Activated naive CD8-positive, alpha-beta T cell (primary cell): ENCODE data around the gene CYRIA.

Experiments used
- H3K27ac Mint-ChIP-seq: one replicate; pipeline ENCODE4 v1.8.0; 2021; ENCODE audit warnings: mixed read lengths
- H3K27me3 Mint-ChIP-seq: one replicate; pipeline ENCODE4 v1.8.0; 2021; ENCODE audit warnings: mixed read lengths
- H3K36me3 Mint-ChIP-seq: one replicate; pipeline ENCODE4 v1.8.0; 2021; ENCODE audit warnings: mixed read lengths
- H3K4me1 Mint-ChIP-seq: one replicate; pipeline ENCODE4 v1.8.0; 2021; ENCODE audit warnings: low read depth, mixed read lengths
- H3K4me3 Mint-ChIP-seq: one replicate; pipeline ENCODE4 v1.8.0; 2021; ENCODE audit warnings: mild to moderate bottlenecking, mixed read lengths
- H3K9me3 Mint-ChIP-seq: one replicate; pipeline ENCODE4 v1.8.0; 2021; ENCODE audit warnings: low read depth, mixed read lengths

CYRIA gene

DNA sequence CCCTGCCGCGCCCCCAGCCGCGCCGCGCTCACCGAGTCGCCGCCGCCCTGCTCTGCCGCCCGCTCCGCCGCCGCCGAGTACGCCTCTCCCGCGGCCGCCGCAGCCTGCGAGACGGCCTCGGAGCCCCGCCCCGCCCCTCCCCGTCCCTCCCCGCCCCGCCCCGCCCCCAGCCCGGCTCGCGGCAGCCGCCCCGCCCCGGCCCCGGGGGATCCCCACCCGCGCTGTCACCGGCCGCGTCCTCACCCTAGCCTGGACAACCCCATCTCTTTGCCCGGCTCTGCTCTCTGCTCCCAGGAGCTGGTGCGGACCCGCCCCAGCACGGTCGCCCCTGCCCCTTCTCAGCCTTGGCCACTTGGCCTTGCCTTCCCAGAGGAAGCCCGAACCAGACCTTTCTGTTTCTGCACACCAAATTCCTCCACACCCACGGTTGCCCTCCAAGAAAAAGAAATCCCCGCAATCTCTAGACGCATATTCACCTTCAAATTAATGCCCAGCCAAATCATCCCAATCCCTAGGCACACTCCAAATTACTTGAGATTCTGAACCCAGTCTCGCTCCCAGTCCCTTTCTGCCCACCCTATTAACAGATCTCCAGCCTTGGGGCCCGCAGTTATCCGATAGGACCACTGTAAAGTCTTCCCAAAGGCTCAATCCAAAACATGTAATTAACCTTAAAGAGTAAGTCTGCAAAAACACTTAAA is at the start of gene CYRIA:
TSS of gene CYRIA (minus strand) at position 87 of the 701 bp plus-strand sequence. CDS start 77,715 bp downstream, outside the sequence.
- Mint-ChIP-seq H3K36me3 (no peaks in the 10 kb centered on the region), H3K4me1 (peaks cover 17% of the 10 kb centered on the region), H3K27me3 (peaks cover 35% of the 10 kb centered on the region), H3K9me3 (no peaks in the 10 kb centered on the region), H3K27ac (no peak within 1 kb of the TSS), H3K4me3 (peak within 1 kb of the TSS; percentile 75)

- H3K4me3 Mint-ChIP-seq = no peak overlapping the region
- no peaks in the 10 kb centered on the region for H3K36me3 Mint-ChIP-seq
- no peak overlapping the region for H3K27ac Mint-ChIP-seq
- no peaks in the 10 kb centered on the region for H3K9me3 Mint-ChIP-seq
- H3K4me1 Mint-ChIP-seq = no peaks in the 10 kb centered on the region
- peaks cover 4% of the 10 kb centered on the region for H3K27me3 Mint-ChIP-seq
These were observed 47.4 kb upstream of the CYRIA start for GRCh38 chr2:16713011-16713423.

GRCh38 chr2:16709769-16710168 is 44.1 kb upstream of the CYRIA start:
- Mint-ChIP-seq H3K9me3 (no peaks in the 10 kb centered on the region), H3K27ac (no peak overlapping the region)

DNA sequence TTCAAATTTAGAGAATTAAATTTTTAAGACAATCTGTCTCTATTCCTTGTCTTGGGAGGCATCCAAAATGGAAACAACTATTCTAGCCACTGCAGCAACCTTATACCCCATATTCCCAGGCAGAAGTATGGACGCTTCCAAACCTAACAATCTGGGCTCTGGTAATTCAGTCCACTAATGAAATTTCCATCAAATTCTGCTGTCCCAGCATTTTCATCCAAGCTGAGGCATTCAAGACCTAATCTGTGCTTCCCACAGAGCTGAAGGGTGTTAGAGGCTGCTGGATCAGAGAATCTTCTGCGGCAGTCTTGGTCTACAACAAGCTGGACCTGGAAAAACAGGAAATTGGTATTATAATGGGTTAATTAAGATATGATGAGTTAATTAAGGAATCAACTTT is 42.5 kb upstream of the CYRIA start:
- no peak overlapping the region for H3K4me3 Mint-ChIP-seq

More at GRCh38 chr2:16709769-16710168, 44.1 kb upstream of the CYRIA start:
- Mint-ChIP-seq H3K4me3 (no peak overlapping the region), H3K27me3 (peaks cover 6% of the 10 kb centered on the region), H3K4me1 (no peaks in the 10 kb centered on the region), H3K36me3 (no peaks in the 10 kb centered on the region)

GRCh38 chr2:16707014-16707623 is 41.5 kb upstream of the CYRIA start:
- H3K27ac Mint-ChIP-seq = no peak overlapping the region
- H3K9me3 Mint-ChIP-seq = no peaks in the 10 kb centered on the region
- no peaks in the 10 kb centered on the region for H3K36me3 Mint-ChIP-seq
- H3K4me3 Mint-ChIP-seq = no peak overlapping the region
- peaks cover 3% of the 10 kb centered on the region for H3K27me3 Mint-ChIP-seq
- no peaks in the 10 kb centered on the region for H3K4me1 Mint-ChIP-seq

More for the DNA sequence above, 42.5 kb upstream of the CYRIA start:
- peaks cover 3% of the 10 kb centered on the region for H3K27me3 Mint-ChIP-seq
- no peak overlapping the region for H3K27ac Mint-ChIP-seq
- H3K36me3 Mint-ChIP-seq = no peaks in the 10 kb centered on the region
- H3K4me1 Mint-ChIP-seq = no peaks in the 10 kb centered on the region
- no peaks in the 10 kb centered on the region for H3K9me3 Mint-ChIP-seq

DNA sequence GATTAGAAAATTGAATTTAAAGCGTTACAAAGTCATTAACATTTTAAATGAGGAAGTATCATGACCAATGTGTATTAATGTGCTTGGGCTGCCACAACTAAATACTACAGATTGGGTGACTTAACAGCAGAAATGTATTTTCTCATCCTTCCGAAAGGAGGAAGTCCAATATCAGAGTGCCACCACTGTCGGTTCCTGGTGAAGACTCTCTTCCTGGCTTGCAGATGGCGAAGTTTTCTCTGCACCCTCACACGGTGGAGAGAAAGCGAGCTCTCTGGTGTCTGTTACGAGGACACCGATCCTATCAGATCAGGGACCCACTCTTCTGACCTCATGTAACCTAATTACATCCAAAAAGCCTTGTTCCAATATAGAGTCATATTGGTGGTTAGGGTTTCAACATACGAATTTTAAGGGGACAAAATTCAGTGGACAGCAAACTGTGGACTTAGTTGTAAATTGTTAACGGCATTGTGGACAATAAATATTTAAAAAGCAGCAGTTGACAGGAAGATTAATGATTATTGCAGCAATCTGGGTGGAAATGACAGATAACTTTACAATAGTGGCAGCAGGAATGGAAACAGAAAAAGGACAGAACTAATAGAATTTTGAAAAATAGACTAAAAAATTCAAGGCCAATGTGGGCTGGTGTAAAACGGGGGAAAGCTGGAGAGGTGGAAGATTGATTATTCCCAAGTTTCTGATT is 35.1 kb upstream of the CYRIA start:
- Mint-ChIP-seq H3K4me1 (no peaks in the 10 kb centered on the region), H3K4me3 (no peak overlapping the region), H3K27me3 (peaks cover 3% of the 10 kb centered on the region), H3K9me3 (no peaks in the 10 kb centered on the region), H3K27ac (no peak overlapping the region), H3K36me3 (no peaks in the 10 kb centered on the region)

- H3K27me3 Mint-ChIP-seq = peaks cover 9% of the 10 kb centered on the region
- H3K4me1 Mint-ChIP-seq = no peaks in the 10 kb centered on the region
- H3K4me3 Mint-ChIP-seq = no peak overlapping the region
- H3K9me3 Mint-ChIP-seq = no peaks in the 10 kb centered on the region
- H3K36me3 Mint-ChIP-seq = no peaks in the 10 kb centered on the region
- H3K27ac Mint-ChIP-seq = no peak overlapping the region
These were observed 28.2 kb upstream of the CYRIA start for GRCh38 chr2:16693854-16694253.

- Mint-ChIP-seq H3K27me3 (peaks cover 11% of the 10 kb centered on the region), H3K9me3 (no peaks in the 10 kb centered on the region), H3K27ac (no peak overlapping the region), H3K4me3 (no peak overlapping the region), H3K36me3 (no peaks in the 10 kb centered on the region), H3K4me1 (no peaks in the 10 kb centered on the region)
These were observed 25.6 kb upstream of the CYRIA start for GRCh38 chr2:16691261-16691660.

DNA sequence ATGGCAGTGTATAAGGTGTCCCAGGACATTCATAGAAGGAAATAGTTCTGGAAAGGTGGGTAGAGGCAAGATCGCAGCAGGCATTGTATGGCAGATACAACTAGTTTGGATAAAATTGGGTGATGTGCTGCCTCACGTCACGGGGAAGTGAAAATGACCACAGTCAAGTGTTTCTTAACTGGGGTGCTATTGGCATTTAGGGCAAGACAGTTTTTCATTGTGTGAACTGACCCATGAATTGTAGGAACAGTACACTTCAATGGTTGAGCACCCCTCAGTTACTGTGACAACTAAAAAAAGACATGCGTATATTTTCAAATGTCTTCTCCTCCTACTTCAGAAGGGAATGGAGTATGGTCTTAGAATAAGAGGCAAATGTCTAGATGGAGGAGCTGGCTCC is 22.3 kb upstream of the CYRIA start:
- H3K27ac Mint-ChIP-seq = no peak overlapping the region
- no peaks in the 10 kb centered on the region for H3K9me3 Mint-ChIP-seq
- H3K27me3 Mint-ChIP-seq = peaks cover 11% of the 10 kb centered on the region
- no peak overlapping the region for H3K4me3 Mint-ChIP-seq
- no peaks in the 10 kb centered on the region for H3K4me1 Mint-ChIP-seq
- H3K36me3 Mint-ChIP-seq = no peaks in the 10 kb centered on the region

DNA sequence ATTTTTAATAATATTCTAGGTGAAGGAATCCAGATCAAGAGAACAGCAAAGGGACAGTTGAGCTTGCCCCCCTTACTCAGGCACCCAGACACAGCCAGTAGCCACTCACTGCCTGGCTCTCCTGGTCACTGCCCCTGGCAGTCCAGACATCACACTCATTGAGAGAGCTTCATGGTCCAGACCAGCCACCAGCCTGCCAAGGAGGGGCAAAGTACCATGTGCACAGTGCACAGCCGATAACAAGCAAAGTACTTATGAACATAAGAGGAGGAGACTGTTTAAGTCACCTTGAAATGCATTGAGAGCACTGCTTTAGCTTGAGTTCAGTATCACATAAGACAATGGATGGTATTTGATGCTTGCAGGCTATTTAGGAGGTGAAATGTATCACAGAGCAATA is 21.6 kb upstream of the CYRIA start:
- no peaks in the 10 kb centered on the region for H3K9me3 Mint-ChIP-seq
- H3K4me1 Mint-ChIP-seq = no peaks in the 10 kb centered on the region
- H3K4me3 Mint-ChIP-seq = no peak overlapping the region
- no peaks in the 10 kb centered on the region for H3K36me3 Mint-ChIP-seq
- H3K27me3 Mint-ChIP-seq = peaks cover 10% of the 10 kb centered on the region
- H3K27ac Mint-ChIP-seq = no peak overlapping the region

DNA sequence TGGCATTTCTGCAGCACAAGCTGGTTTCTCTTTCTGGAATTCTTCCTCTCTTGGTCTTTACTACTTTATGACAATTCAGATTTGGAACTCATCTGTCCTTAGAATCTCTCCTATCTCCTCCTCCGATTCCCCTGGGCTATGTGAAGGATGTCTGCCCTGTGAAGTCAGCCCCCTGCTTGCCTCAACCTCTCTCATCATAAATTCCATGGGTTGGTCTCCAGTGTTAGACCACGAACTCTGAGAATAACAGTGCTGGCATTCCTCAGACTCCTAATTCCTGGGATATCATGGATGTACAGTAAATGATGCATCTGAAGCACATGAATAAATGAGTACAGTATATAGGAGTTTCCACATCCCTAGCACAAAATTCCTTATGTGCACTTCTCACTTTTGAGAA is 21.0 kb upstream of the CYRIA start:
- H3K36me3 Mint-ChIP-seq = no peaks in the 10 kb centered on the region
- H3K27ac Mint-ChIP-seq = no peak overlapping the region

GRCh38 chr2:16685340-16685715 is 19.7 kb upstream of the CYRIA start:
- Mint-ChIP-seq H3K4me3 (no peak overlapping the region), H3K36me3 (no peaks in the 10 kb centered on the region), H3K9me3 (no peaks in the 10 kb centered on the region), H3K4me1 (no peaks in the 10 kb centered on the region), H3K27me3 (peaks cover 14% of the 10 kb centered on the region), H3K27ac (no peak overlapping the region)

More for the DNA sequence above, 21.0 kb upstream of the CYRIA start:
- Mint-ChIP-seq H3K4me1 (no peaks in the 10 kb centered on the region), H3K27me3 (peaks cover 12% of the 10 kb centered on the region), H3K4me3 (no peak overlapping the region), H3K9me3 (no peaks in the 10 kb centered on the region)

DNA sequence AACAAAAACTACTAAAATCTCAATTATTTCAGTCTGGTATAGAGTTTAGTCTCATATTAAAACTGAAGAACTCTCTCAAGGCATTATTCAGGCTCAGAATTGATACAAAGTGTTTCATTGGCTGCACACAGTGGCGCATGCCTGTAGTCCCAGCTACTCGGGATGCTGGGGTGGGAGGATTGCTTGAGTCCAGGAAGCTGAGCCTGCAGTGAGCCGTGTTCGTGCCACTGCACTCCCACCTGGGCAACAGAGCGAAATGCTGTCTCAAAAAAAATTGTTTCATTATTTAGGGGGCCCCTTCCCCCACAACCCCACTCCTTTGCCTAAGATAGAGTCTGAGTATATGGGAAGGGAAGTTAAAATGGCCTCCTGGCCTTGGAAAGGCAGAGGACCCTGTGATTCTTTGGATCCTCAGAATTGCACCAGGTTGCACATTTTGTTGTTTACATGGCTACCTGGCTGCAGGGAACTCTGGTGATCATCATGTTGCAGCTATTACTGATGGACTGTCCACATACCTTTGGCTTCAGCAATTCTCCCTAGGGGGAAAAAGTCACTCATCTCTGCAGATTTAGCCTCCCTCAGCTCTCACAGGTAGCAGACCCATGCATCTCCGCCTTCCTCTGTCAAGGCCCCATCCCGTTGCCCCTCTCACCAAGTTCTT is 19.2 kb upstream of the CYRIA start:
- no peaks in the 10 kb centered on the region for H3K36me3 Mint-ChIP-seq

GRCh38 chr2:16683576-16683975 is 17.9 kb upstream of the CYRIA start:
- no peak overlapping the region for H3K27ac Mint-ChIP-seq
- no peaks in the 10 kb centered on the region for H3K9me3 Mint-ChIP-seq
- H3K27me3 Mint-ChIP-seq = peaks cover 9% of the 10 kb centered on the region
- no peak overlapping the region for H3K4me3 Mint-ChIP-seq
- no peaks in the 10 kb centered on the region for H3K4me1 Mint-ChIP-seq
- H3K36me3 Mint-ChIP-seq = no peaks in the 10 kb centered on the region

More for the DNA sequence above, 19.2 kb upstream of the CYRIA start:
- no peaks in the 10 kb centered on the region for H3K9me3 Mint-ChIP-seq
- no peak overlapping the region for H3K27ac Mint-ChIP-seq
- no peaks in the 10 kb centered on the region for H3K4me1 Mint-ChIP-seq
- H3K4me3 Mint-ChIP-seq = no peak overlapping the region
- peaks cover 14% of the 10 kb centered on the region for H3K27me3 Mint-ChIP-seq
